ENCODE data around the gene NUDT14.

DNA sequence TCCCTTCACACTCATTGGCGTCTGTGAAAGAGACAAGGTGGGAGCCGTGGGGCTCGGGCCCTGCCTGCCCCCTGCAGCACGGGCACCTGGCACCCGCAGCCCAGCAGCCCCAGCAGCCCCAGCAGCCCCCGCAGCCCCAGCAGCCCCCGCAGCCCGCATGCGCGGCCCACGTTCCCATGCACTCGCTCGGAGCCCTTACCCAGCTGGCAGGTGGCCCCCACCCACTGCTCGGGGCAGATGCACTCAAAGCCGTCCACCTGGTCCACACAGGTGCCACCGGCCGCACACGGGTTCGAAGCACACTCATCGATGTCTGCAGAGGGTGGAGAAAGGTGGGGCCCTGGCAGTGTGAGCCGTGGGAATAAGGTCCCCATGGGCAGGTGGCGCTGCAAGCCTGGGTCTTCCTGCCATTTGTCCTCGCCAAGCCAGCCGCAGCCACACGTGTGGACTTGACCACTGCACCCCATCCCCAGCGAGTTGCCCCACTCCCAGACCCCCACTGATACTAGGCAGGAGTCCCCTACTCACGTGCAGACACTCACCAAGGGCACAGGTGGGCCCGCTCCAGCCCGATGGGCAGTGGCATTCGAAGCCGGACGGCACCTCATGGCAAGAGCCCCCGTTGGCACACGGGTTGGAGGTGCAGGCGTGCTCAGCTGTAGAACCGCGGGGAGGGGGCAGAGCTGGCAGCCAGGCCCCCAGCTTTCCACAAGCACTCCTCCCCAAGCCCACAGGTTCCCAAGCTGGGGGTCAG is 29.9 kb downstream of the NUDT14 start:
- TF ChIP-seq POLR2A (IDR thresholded peaks at IDR 0.05) (no peak), CTCF (IDR thresholded peaks at IDR 0.05) (no peak)

Data from Peyer's patch (tissue), 4 donors.